ENCODE data around the gene GULP1.

DNA sequence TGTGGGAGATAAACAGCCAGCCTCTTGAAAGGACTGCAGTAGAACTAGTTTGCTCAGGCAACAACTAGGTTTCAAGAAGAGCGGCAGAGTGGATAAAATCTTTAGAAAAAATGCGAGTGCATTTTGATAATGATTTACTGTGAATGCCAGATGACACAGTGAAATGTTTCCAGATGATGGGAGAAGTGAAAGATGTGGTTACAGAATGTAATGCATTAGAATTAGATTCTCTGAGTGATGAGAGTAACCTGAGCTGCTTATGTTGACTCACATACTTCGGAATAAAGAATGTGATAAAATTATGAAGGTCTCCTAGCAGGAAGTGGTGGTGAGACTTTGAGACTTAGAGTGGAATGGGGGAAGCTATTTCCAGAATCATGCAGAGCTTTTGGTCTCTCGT is 184.3 kb downstream of the GULP1 start:
- TF ChIP-seq, protein P1, sequence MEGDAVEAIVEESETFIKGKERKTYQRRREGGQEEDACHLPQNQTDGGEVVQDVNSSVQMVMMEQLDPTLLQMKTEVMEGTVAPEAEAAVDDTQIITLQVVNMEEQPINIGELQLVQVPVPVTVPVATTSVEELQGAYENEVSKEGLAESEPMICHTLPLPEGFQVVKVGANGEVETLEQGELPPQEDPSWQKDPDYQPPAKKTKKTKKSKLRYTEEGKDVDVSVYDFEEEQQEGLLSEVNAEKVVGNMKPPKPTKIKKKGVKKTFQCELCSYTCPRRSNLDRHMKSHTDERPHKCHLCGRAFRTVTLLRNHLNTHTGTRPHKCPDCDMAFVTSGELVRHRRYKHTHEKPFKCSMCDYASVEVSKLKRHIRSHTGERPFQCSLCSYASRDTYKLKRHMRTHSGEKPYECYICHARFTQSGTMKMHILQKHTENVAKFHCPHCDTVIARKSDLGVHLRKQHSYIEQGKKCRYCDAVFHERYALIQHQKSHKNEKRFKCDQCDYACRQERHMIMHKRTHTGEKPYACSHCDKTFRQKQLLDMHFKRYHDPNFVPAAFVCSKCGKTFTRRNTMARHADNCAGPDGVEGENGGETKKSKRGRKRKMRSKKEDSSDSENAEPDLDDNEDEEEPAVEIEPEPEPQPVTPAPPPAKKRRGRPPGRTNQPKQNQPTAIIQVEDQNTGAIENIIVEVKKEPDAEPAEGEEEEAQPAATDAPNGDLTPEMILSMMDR (conservative IDR thresholded peaks at IDR 0.05 in 1 of 2, IDR thresholded peaks at IDR 0.05 in 1 of 2; ENCODE audit: low read depth in 1 of 2, low read length in 2 of 2) = no peak
- no peak for TF ChIP-seq EZH2 (IDR thresholded peaks at IDR 0.05; ENCODE audit: low read length, missing control alignments)
